HG02588 (cell line): ENCODE results near the gene ALG14.
"Not testable (repeated sequence)": the region's sequence is repeated elsewhere in the genome, so short reads cannot be mapped to it uniquely, and the experiment has no call there.

Experiments
- ATAC-seq: cut with Tn5 transposase; IDR thresholded peaks from one replicate; pipeline ENCODE4 v1.9.1; 2021; ENCODE audit warnings: mild to moderate bottlenecking, moderate library complexity; ENCODE audit not compliant: unreplicated experiment

Gene ALG14

DNA sequence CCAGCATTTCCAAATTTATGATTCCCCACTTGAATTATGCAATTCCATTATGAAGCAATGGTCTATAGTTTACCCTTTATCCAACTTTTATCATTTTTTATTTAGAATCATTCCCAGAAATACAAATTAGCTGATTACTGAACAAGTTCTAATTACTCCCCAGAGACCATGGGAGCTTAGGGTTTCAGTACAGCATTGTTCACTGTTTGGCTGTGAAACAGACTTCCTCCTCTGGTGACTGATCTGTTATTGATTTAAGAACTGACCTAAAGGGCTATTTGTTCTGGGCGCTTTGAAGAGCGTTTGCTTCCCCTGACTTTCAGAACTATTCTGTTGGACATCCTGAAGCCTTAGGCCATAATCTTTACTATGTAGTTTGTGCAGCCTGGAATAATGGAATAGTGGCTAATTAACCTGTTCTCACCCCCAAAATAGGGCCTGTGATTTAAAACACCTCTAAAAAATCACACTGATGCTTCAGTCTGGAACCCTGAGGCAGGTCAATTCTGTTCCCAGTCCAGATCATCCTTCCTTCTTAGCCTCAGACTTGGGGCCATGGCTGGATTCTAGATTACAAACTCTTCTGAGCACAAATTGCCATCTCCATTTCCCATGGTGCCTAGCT lies 58.7 kb downstream of the ALG14 start:
- ATAC-seq: no peak

- ATAC-seq: no peak
Measured at GRCh38 chr1:95012389-95012788, 60.4 kb downstream of the ALG14 start.

GRCh38 chr1:95010158-95010557 lies 62.6 kb downstream of the ALG14 start:
- ATAC-seq: no peak

- no peak for ATAC-seq
Measured at GRCh38 chr1:95007687-95008086, 65.1 kb downstream of the ALG14 start.

DNA sequence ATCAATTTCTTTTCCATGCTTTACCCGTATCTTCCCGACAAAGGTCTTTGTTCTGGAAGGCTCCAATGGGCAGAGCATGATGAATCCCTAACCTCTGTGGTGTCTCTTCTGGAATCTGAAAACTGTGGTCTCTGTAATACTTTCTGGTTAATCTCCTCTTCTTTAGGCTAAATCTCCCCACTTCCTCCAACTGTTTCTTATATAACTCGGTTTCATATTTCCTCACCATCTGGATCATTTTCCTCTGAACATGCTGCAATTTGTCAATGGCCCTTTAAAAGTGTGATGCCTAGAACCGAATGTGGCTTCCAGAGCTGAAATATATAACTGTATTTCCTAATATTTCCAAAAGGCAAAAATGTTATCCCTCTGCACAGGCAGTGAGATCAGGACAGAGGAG lies 66.1 kb downstream of the ALG14 start:
- no peak for ATAC-seq

DNA sequence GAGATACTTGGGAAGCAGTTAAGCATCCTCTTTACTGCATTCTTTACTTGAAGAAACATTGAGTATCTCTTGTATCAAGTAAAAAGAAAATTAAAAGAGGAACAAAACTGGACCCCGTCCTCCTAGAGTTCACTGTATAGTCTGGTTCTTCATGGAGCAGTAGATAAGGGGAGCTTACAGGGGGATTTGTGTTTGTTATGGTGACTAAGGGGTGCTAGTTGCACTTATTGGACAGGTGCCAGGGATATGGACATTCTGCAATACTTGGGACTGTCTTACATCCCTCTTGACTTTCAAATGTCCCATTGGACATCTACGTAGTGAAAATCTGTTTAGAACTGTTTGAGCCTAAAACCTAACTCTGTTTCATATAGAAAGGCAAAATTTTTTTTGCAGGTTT lies 67.2 kb downstream of the ALG14 start:
- ATAC-seq: no peak

DNA sequence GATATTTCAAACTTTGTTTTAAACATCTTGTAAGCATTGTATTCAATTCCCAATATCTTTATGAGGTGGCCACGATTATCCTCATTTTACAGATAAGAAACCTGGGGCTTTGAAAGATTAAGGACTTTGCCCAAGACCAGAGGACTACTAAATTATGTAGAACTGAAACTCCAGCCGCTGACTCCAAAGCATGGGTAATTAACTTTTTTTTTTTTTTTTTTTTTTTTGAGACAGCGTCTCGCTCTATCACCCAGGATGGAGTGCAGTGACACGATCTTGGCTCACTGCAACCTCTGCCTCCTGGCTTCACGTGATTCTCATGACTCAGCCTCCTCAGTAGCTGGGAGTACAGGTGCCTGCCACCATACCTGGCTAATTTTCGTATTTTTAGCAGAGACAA lies 68.7 kb downstream of the ALG14 start:
- no peak for ATAC-seq

GRCh38 chr1:95003433-95003738 lies 69.4 kb downstream of the ALG14 start:
- no peak for ATAC-seq

GRCh38 chr1:95002540-95003432 lies 70.0 kb downstream of the ALG14 start:
- ATAC-seq: no peak

DNA sequence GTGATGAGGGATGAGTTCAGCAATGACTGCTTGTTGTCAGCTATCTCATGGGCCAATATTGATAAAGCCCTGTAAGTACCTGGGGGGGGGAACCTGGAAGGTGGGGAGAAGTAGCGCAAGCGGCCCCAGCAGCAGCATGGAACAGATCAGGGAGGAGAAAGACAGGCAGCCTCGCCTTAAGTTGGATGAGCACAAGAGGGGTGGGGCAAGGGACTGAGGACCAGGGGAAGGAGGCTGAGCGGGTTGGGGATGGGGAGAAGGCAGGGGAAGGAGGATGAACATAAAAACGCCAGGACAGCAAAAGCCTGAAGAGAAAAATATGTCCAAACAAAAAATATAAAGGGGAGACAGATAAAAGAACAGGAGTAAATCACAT lies 70.6 kb downstream of the ALG14 start:
- ATAC-seq: no peak

DNA sequence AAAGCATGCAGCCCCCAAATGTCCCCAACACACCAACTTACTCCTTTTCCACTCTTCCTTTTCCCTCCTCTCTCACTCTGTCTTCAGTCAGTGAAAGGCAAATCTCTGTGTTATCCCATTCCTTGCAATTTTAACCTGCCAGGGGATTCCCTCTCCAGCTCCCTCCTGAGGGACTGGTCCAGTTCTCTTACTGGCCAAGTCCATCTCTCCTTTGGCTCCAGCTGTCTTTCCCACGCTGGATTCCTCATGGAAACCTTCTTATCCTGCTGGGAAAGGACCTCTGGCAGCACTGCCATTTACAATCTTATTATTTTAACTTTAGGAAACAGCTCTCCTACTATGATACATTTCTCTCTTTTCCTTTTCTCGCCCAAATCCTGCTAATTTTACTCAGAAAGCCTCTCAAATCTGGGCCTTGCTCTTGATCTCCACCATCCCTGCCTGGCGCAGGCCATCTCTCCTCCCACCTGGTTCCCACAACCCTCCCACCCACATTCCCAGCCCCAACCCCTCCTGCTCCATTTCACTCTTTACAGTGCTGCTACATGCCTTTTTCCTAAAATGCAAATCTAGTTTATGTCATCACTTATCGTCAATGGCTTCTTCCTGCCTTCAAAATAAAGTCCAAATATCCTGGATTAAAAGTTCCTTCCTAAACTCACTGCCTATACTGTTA lies 73.2 kb downstream of the ALG14 start:
- no peak for ATAC-seq

DNA sequence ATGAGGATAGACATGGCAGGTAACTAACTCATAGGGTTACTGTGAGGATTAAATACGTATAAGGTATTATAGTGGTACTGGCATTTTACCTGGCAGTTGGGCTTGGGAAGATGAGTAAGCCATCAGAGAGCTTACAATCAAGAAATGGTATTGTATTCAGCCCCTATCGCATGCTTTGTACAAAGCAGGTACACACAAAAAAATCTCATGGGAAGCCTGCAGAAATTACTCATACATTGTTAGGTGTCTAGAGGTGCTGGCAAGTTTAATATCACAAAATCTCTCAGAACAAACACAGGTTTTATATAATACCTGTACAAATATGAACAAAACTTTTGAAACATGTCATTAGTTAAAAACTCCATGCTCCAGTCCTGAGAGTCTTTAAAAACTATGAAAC lies 74.0 kb downstream of the ALG14 start:
- no peak for ATAC-seq

DNA sequence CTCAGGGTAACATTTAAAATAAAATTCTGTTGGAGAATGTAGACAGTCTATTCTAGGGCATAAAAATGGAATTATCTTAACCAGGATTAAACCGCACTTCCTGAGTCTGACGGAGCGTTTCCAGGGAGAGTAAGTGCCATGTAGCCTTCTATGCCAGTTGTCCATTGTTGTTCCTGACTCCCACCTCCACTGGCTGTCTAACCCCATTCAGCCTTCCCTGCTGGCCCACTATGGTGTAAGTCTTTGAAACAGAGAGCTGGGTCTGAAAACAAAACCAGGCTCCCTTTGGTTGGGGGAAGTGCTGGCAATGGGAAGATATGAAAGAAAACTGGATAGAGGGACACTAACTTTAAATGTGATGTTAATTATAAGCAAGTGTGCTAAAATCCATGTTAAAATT lies 74.6 kb downstream of the ALG14 start:
- no peak for ATAC-seq

- not testable (repeated sequence) for ATAC-seq
Measured at GRCh38 chr1:94995536-94995935, 77.2 kb downstream of the ALG14 start.

GRCh38 chr1:94994805-94995204 lies 77.9 kb downstream of the ALG14 start:
- no peak for ATAC-seq

DNA sequence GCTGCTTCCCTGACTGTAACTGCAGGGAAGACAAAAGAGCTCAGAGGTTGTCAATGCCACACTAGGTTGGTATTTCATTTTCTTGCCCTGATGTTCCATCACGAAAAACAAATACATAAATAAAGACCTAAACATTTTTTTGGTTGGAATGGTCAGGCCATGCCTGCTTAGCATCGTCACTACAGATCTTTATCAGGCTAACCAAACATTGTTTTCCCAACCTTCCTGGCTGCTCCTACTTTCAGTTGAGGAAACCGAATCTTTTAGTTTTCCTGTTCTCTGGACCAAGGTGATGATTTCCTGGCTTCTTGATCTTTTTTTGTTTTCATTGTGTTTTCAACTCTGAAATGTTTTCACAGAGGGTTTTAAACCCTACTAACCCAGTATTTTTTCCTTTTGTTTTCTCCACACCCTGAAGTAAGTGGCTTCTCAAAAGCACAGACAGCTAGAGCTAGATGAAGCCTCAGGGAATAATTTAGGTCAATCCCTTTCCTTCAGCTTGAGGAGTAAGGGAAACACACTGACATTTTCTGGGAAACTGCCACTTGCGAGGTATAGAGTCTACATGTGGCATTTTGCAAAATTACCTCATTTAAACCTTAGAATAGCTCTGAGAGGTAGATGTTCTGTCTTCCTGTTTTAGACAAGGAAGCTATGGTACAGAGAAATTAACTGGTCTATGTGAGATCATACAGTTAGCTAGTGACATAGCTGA lies 78.7 kb downstream of the ALG14 start:
- ATAC-seq: no peak

- ATAC-seq: no peak
Measured at GRCh38 chr1:94992863-94993563, 79.7 kb downstream of the ALG14 start.

DNA sequence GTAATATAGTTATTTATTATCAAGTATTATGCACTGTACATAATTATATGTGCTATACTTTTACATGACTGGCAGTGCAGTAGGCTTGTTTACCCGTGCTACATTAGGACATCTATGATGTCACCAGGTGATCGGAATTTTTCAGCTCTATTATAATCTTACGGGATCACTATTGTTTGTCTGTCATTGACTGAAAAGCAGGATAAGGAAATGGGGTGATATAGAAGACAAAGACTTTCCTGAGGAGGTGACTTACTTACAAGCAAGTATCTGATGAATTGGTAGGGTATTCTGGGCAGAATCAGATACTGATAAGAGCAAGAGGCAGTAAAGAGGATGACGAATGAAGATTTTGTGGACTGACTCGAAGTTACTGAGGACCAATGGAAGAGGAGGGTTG lies 80.6 kb downstream of the ALG14 start:
- ATAC-seq: no peak

- no peak for ATAC-seq
Measured at GRCh38 chr1:94989911-94990473, 82.8 kb downstream of the ALG14 start.

- no peak for ATAC-seq
Measured at GRCh38 chr1:94989398-94989797, 83.4 kb downstream of the ALG14 start.

DNA sequence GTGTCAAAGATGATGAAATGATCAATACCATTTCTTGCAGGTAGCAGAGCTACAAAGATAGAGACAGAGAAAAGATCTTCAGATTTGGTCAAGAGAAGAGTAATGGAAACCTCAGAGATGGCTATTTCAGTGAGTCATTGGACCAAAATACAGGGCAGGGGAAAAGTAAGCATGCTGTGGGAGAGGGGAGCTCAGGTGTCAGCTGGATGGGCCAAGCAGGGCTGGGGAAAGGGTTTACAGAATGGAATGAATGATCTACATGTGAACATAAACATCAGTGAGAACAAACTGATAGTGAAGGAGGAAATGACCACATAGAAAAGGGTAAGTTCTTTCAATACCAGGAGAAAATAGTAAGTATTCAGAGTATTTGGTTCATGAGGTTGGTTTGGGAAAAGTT lies 84.4 kb downstream of the ALG14 start:
- no peak for ATAC-seq
